ENCODE data around the gene PLA2G5.

Gene PLA2G5

DNA sequence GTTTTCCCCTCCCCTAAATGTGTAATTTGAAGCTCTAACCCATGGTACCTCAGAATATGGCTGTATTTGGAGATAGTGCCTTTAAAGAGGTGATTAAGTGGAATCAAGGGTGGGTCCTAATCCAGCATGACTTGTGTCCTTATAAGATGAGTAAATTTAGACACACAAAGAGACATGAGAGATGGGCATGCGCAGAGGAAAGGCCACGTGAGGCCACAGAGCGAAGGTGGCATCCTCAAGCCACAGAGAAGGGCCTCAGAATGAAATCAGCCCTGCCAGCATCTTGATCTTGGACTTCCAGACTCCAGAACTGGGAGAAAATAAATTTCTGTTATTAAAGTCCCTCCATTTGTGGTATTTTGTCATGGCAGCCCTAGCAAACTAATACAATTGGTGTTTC lies 66.3 kb downstream of the PLA2G5 start:
- no peaks in the 10 kb centered on the region for H3K4me1 ChIP-seq (ENCODE audit: insufficient read depth, low read length)
- H3K9me3 ChIP-seq (ENCODE audit: insufficient read depth, low read length, severe bottlenecking): no peaks in the 10 kb centered on the region
- H3K36me3 ChIP-seq (ENCODE audit: insufficient read depth, low read length): no peaks in the 10 kb centered on the region
- H3K27ac ChIP-seq (ENCODE audit: low read length): no peak overlapping the region
- H4K20me1 ChIP-seq (ENCODE audit: insufficient read depth, low read length): peaks cover 3% of the 10 kb centered on the region; the same call in 1 of the 2 replicates
- no peak overlapping the region for H3K4me2 ChIP-seq (ENCODE audit: insufficient read depth, low read length)
- DNase-seq: no peak
- no peak overlapping the region for H3K4me3 ChIP-seq (ENCODE audit: low read depth in 1 of 2, low read length in 2 of 2)
- no peaks in the 10 kb centered on the region for H3K79me2 ChIP-seq (ENCODE audit: insufficient read depth, low read length)
- peaks cover 6% of the 10 kb centered on the region for H3K27me3 ChIP-seq (ENCODE audit: insufficient read depth, low read length, poor library complexity)
- no peak for ATAC-seq (ENCODE audit: insufficient read depth, low read depth)
- H2AFZ ChIP-seq (ENCODE audit: low read depth, low read length): no peak overlapping the region
- no peak overlapping the region for H3K9ac ChIP-seq (ENCODE audit: low read depth, low read length)
- no peak for TF ChIP-seq EZH2 (IDR thresholded peaks at IDR 0.05; ENCODE audit: borderline replicate concordance, low read depth, low read length, severe bottlenecking)
- TF ChIP-seq, protein P1, sequence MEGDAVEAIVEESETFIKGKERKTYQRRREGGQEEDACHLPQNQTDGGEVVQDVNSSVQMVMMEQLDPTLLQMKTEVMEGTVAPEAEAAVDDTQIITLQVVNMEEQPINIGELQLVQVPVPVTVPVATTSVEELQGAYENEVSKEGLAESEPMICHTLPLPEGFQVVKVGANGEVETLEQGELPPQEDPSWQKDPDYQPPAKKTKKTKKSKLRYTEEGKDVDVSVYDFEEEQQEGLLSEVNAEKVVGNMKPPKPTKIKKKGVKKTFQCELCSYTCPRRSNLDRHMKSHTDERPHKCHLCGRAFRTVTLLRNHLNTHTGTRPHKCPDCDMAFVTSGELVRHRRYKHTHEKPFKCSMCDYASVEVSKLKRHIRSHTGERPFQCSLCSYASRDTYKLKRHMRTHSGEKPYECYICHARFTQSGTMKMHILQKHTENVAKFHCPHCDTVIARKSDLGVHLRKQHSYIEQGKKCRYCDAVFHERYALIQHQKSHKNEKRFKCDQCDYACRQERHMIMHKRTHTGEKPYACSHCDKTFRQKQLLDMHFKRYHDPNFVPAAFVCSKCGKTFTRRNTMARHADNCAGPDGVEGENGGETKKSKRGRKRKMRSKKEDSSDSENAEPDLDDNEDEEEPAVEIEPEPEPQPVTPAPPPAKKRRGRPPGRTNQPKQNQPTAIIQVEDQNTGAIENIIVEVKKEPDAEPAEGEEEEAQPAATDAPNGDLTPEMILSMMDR (IDR thresholded peaks at IDR 0.05; ENCODE audit: borderline replicate concordance, extremely low read depth, low read length, poor library complexity, severe bottlenecking): no peak

DNA sequence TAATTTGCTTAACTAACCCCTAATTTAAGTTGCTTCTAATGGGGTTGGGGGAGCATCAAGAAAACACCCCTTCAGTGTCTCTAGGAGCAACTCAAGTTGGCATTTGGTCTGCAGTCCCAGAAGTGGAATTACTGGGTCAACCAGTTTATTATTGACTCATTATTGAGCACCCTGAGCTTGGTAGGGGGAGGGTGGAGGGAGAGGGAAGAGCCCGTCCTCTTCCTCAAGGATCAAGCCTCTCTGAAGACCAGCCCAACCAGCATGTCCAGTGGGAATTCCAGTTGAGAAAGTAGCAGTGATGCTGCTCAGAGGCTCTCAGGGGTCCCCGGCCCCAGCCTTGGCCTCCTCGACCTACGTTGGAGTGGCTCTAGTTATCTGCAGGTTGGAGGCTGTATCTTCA lies 67.1 kb downstream of the PLA2G5 start:
- peaks cover 6% of the 10 kb centered on the region for H3K27me3 ChIP-seq (ENCODE audit: insufficient read depth, low read length, poor library complexity)
- H3K36me3 ChIP-seq (ENCODE audit: insufficient read depth, low read length): no peaks in the 10 kb centered on the region
- no peak overlapping the region for H3K27ac ChIP-seq (ENCODE audit: low read length)
- H3K4me1 ChIP-seq (ENCODE audit: insufficient read depth, low read length): no peaks in the 10 kb centered on the region
- no peak overlapping the region for H2AFZ ChIP-seq (ENCODE audit: low read depth, low read length)
- ATAC-seq (ENCODE audit: insufficient read depth, low read depth) (no peak), DNase-seq (no peak)
- TF ChIP-seq EZH2 (IDR thresholded peaks at IDR 0.05; ENCODE audit: borderline replicate concordance, low read depth, low read length, severe bottlenecking): no peak
- TF ChIP-seq, protein P1 (IDR thresholded peaks at IDR 0.05; ENCODE audit: borderline replicate concordance, extremely low read depth, low read length, poor library complexity, severe bottlenecking): no peak
- no peak overlapping the region for H3K9ac ChIP-seq (ENCODE audit: low read depth, low read length)
- no peak overlapping the region for H3K4me2 ChIP-seq (ENCODE audit: insufficient read depth, low read length)
- H3K9me3 ChIP-seq (ENCODE audit: insufficient read depth, low read length, severe bottlenecking): no peaks in the 10 kb centered on the region
- H3K4me3 ChIP-seq (ENCODE audit: low read depth in 1 of 2, low read length in 2 of 2): no peak overlapping the region
- peaks cover 3% of the 10 kb centered on the region; the same call in 1 of the 2 replicates for H4K20me1 ChIP-seq (ENCODE audit: insufficient read depth, low read length)
- H3K79me2 ChIP-seq (ENCODE audit: insufficient read depth, low read length): no peaks in the 10 kb centered on the region

- peaks cover 3% of the 10 kb centered on the region; the same call in 1 of the 2 replicates for H4K20me1 ChIP-seq (ENCODE audit: insufficient read depth, low read length)
- no peaks in the 10 kb centered on the region for H3K79me2 ChIP-seq (ENCODE audit: insufficient read depth, low read length)
- H3K4me1 ChIP-seq (ENCODE audit: insufficient read depth, low read length): no peaks in the 10 kb centered on the region
- no peak overlapping the region for H3K27ac ChIP-seq (ENCODE audit: low read length)
- H2AFZ ChIP-seq (ENCODE audit: low read depth, low read length): no peak overlapping the region
- H3K9ac ChIP-seq (ENCODE audit: low read depth, low read length): no peak overlapping the region
- H3K36me3 ChIP-seq (ENCODE audit: insufficient read depth, low read length): no peaks in the 10 kb centered on the region
- DNase-seq (no peak), ATAC-seq (ENCODE audit: insufficient read depth, low read depth) (no peak)
- peaks cover 5% of the 10 kb centered on the region for H3K27me3 ChIP-seq (ENCODE audit: insufficient read depth, low read length, poor library complexity)
- H3K9me3 ChIP-seq (ENCODE audit: insufficient read depth, low read length, severe bottlenecking): no peaks in the 10 kb centered on the region
- no peak for TF ChIP-seq EZH2 (IDR thresholded peaks at IDR 0.05; ENCODE audit: borderline replicate concordance, low read depth, low read length, severe bottlenecking)
- TF ChIP-seq, protein P1 (IDR thresholded peaks at IDR 0.05; ENCODE audit: borderline replicate concordance, extremely low read depth, low read length, poor library complexity, severe bottlenecking): no peak
- no peak overlapping the region for H3K4me2 ChIP-seq (ENCODE audit: insufficient read depth, low read length)
- no peak overlapping the region for H3K4me3 ChIP-seq (ENCODE audit: low read depth in 1 of 2, low read length in 2 of 2)
Observed at GRCh38 chr1:20137604-20138003, 67.6 kb downstream of the PLA2G5 start.

- no peaks in the 10 kb centered on the region for H3K9me3 ChIP-seq (ENCODE audit: insufficient read depth, low read length, severe bottlenecking)
- no peaks in the 10 kb centered on the region for H3K36me3 ChIP-seq (ENCODE audit: insufficient read depth, low read length)
- DNase-seq: no peak
- no peak for ATAC-seq (ENCODE audit: insufficient read depth, low read depth)
- TF ChIP-seq, protein P1 (IDR thresholded peaks at IDR 0.05; ENCODE audit: borderline replicate concordance, extremely low read depth, low read length, poor library complexity, severe bottlenecking): no peak
- no peak for TF ChIP-seq EZH2 (IDR thresholded peaks at IDR 0.05; ENCODE audit: borderline replicate concordance, low read depth, low read length, severe bottlenecking)
- H3K27ac ChIP-seq (ENCODE audit: low read length): no peak overlapping the region
- no peak overlapping the region for H3K9ac ChIP-seq (ENCODE audit: low read depth, low read length)
- H2AFZ ChIP-seq (ENCODE audit: low read depth, low read length): no peak overlapping the region
- no peak overlapping the region for H3K4me3 ChIP-seq (ENCODE audit: low read depth in 1 of 2, low read length in 2 of 2)
- no peaks in the 10 kb centered on the region for H3K4me1 ChIP-seq (ENCODE audit: insufficient read depth, low read length)
- H3K79me2 ChIP-seq (ENCODE audit: insufficient read depth, low read length): no peaks in the 10 kb centered on the region
- no peak overlapping the region for H3K4me2 ChIP-seq (ENCODE audit: insufficient read depth, low read length)
- H4K20me1 ChIP-seq (ENCODE audit: insufficient read depth, low read length): peaks cover 3% of the 10 kb centered on the region; the same call in 1 of the 2 replicates
- peaks cover 4% of the 10 kb centered on the region for H3K27me3 ChIP-seq (ENCODE audit: insufficient read depth, low read length, poor library complexity)
Observed at GRCh38 chr1:20138346-20138745, 68.4 kb downstream of the PLA2G5 start.

All from DND-41 (cell line).